GM23248 (cell line): ENCODE data around the gene LRIF1. TPM values are rescaled to one million over a fixed set of nuclear protein-coding genes. Genes with fewer than 3 reads are reported as not detected.

Experiments used
- DNase-seq: peaks from one replicate; pipeline ENCODE4 v3.0.0-alpha.2; 2015
- H2AFZ ChIP-seq: fragments of 200-600 bp; sonication (generic); 2 replicates; pipeline ENCODE4 v1.6.1; 2016; ENCODE audit warnings: antibody characterized with exemption
- H3F3A ChIP-seq: fragments of 200-600 bp; sonication (generic); 2 replicates; pipeline ENCODE4 v1.6.1; 2016; ENCODE audit warnings: mild to moderate bottlenecking, antibody characterized with exemption, mixed run types; ENCODE audit not compliant: insufficient read depth
- H3K27ac ChIP-seq: fragments of 200-600 bp; sonication (generic); 2 replicates; pipeline ENCODE4 v1.5.1; 2016; ENCODE audit warnings: mild to moderate bottlenecking
- H3K27me3 ChIP-seq: fragments of 200-600 bp; sonication (generic); replicated peaks from 2 replicates; pipeline ENCODE4 v1.6.1; 2016; ENCODE audit warnings: mild to moderate bottlenecking; ENCODE audit not compliant: insufficient read depth
- H3K36me3 ChIP-seq: fragments of 200-600 bp; sonication (generic); 2 replicates; pipeline ENCODE4 v1.6.1; 2016; ENCODE audit warnings: low read depth, mild to moderate bottlenecking
- H3K4me1 ChIP-seq: fragments of 200-600 bp; sonication (generic); 2 replicates; pipeline ENCODE4 v1.6.1; 2016; ENCODE audit warnings: mild to moderate bottlenecking; ENCODE audit not compliant: insufficient read depth
- H3K4me2 ChIP-seq: fragments of 200-600 bp; sonication (generic); one replicate; pipeline ENCODE4 v1.6.1; 2016; ENCODE audit warnings: mild to moderate bottlenecking; ENCODE audit not compliant: unreplicated experiment
- H3K4me3 ChIP-seq: fragments of 200-600 bp; sonication (generic); 2 replicates; pipeline ENCODE4 v1.5.1; 2016; ENCODE audit warnings: mild to moderate bottlenecking
- H3K79me2 ChIP-seq: fragments of 200-600 bp; sonication (generic); 2 replicates; pipeline ENCODE4 v1.6.1; 2016; ENCODE audit warnings: mild to moderate bottlenecking; ENCODE audit not compliant: insufficient read depth
- H3K9ac ChIP-seq: fragments of 200-600 bp; sonication (generic); 2 replicates; pipeline ENCODE4 v1.6.1; 2016; ENCODE audit warnings: mild to moderate bottlenecking
- H3K9me2 ChIP-seq: fragments of 200-600 bp; sonication (generic); 2 replicates; pipeline ENCODE4 v1.6.1; 2016; ENCODE audit warnings: mixed run types, mild to moderate bottlenecking, moderate library complexity; ENCODE audit not compliant: insufficient read depth
- H3K9me3 ChIP-seq: fragments of 200-600 bp; sonication (generic); one replicate; pipeline ENCODE4 v1.6.1; 2017; ENCODE audit warnings: low read depth
- H4K20me1 ChIP-seq: fragments of 200-600 bp; sonication (generic); 2 replicates; pipeline ENCODE4 v1.6.0; 2016; ENCODE audit not compliant: insufficient read depth
- EZH2 ChIP-seq: fragments of 200-600 bp; sonication (generic); IDR thresholded peaks from 2 replicates; pipeline ENCODE4 v1.6.1; 2018; ENCODE audit warnings: antibody characterized with exemption, mild to moderate bottlenecking; ENCODE audit not compliant: insufficient read depth, poor library complexity, severe bottlenecking
- EZH2phosphoT487 ChIP-seq: fragments of 200-600 bp; sonication (generic); IDR thresholded peaks from 2 replicates; pipeline ENCODE4 v1.6.1; 2018; ENCODE audit warnings: antibody characterized with exemption, moderate library complexity, mild to moderate bottlenecking, low read depth; ENCODE audit not compliant: insufficient read depth
- WGBS, 2 experiments: methylation state at CpG; one replicate each; pipeline ENCODE4 v1.1.6; 2015 to 2017; ENCODE audit warnings: low lambda C conversion rate in 2 of 2, low coverage in 1 of 2; ENCODE audit errors: missing lambda C conversion rate in 2 of 2; 5-methylcytosine and 5-hydroxymethylcytosine counted together
- in situ Hi-C: fragments of 300-500 bp; cut with MboI; formaldehyde crosslinking; loops from 2 replicates; pipeline ENCODE4 v1.15.0; 2020
- polyA plus RNA-seq: library from polyadenylated mRNA; unstranded; fragments of >200 nt; fragmentation: Nextera tagmentation; extraction: Ambion mirVana; gene quantifications from 2 replicates; pipeline ENCODE4 v1.2.1, GENCODE V29; 2016
- total RNA-seq: library from RNA; depleted of rRNA; stranded (reverse); fragments of >200 nt; shearing (Covaris generic); gene quantifications from 2 replicates; pipeline ENCODE4 v1.2.3, GENCODE V29; 2014

LRIF1 gene
- total and polyA plus RNA-seq, 2 experiments from 2014 or later = 18.6 to 19.2 TPM

- Histone ChIP-seq H3K4me1 (no peaks in the 10 kb centered on the region), H3K4me3 (no peak overlapping the region), H3K27ac (no peak overlapping the region), H3K4me2 (no peak overlapping the region), H3K36me3 (peaks cover 36% of the 10 kb centered on the region), H4K20me1 (no peaks in the 10 kb centered on the region), H3F3A (0 out of 2 replicates have a peak, but pooled peaks cover 11% of the 10 kb centered on the region), H2AFZ (no peak overlapping the region), H3K9me2 (no peaks in the 10 kb centered on the region), H3K9ac (no peak overlapping the region), H3K9me3 (no peaks in the 10 kb centered on the region), H3K27me3 (no peaks in the 10 kb centered on the region), H3K79me2 (peaks cover 65% of the 10 kb centered on the region)
- no peak for DNase-seq
- no peak for TF ChIP-seq EZH2
- TF ChIP-seq EZH2phosphoT487 = no peak
- in situ Hi-C loops = no loop called here
Measured at GRCh38 chr1:110953031-110953430, 10.7 kb downstream of the LRIF1 start.

- Histone ChIP-seq H3K4me3 (no peak overlapping the region), H2AFZ (no peak overlapping the region), H3K9ac (no peak overlapping the region), H4K20me1 (no peaks in the 10 kb centered on the region), H3F3A (0 out of 2 replicates have a peak, but pooled peaks cover 12% of the 10 kb centered on the region), H3K36me3 (peaks cover 46% of the 10 kb centered on the region), H3K27ac (no peak overlapping the region), H3K27me3 (no peaks in the 10 kb centered on the region), H3K9me2 (no peaks in the 10 kb centered on the region), H3K4me2 (no peak overlapping the region), H3K79me2 (peaks cover 55% of the 10 kb centered on the region), H3K9me3 (no peaks in the 10 kb centered on the region), H3K4me1 (no peaks in the 10 kb centered on the region)
- no peak for DNase-seq
- TF ChIP-seq EZH2phosphoT487 (no peak), EZH2 (no peak)
- 89 to 91% methylated on average over 2 of the region's 2 CpGs for WGBS, 2 experiments
- in situ Hi-C loops = no loop called here
Measured at GRCh38 chr1:110952031-110952430, 11.7 kb downstream of the LRIF1 start.

GRCh38 chr1:110951161-110951560 lies 12.6 kb downstream of the LRIF1 start:
- WGBS, 2 experiments = 91 to 100% methylated on average over 1 of the region's 1 CpG
- H3K4me3 ChIP-seq = no peak overlapping the region
- no peaks in the 10 kb centered on the region for H3K4me1 ChIP-seq
- no peak overlapping the region for H3K4me2 ChIP-seq
- in situ Hi-C loops = no loop called here
- no peak overlapping the region for H2AFZ ChIP-seq
- H3F3A ChIP-seq = 0 out of 2 replicates have a peak, but pooled peaks cover 12% of the 10 kb centered on the region
- H3K36me3 ChIP-seq = peaks cover 48% of the 10 kb centered on the region
- H3K79me2 ChIP-seq = peaks cover 46% of the 10 kb centered on the region
- H4K20me1 ChIP-seq = no peaks in the 10 kb centered on the region
- H3K9ac ChIP-seq = no peak overlapping the region
- TF ChIP-seq EZH2 (no peak), EZH2phosphoT487 (no peak)
- no peaks in the 10 kb centered on the region for H3K27me3 ChIP-seq
- H3K9me2 ChIP-seq = no peaks in the 10 kb centered on the region
- no peaks in the 10 kb centered on the region for H3K9me3 ChIP-seq
- H3K27ac ChIP-seq = no peak overlapping the region
- DNase-seq = no peak

DNA sequence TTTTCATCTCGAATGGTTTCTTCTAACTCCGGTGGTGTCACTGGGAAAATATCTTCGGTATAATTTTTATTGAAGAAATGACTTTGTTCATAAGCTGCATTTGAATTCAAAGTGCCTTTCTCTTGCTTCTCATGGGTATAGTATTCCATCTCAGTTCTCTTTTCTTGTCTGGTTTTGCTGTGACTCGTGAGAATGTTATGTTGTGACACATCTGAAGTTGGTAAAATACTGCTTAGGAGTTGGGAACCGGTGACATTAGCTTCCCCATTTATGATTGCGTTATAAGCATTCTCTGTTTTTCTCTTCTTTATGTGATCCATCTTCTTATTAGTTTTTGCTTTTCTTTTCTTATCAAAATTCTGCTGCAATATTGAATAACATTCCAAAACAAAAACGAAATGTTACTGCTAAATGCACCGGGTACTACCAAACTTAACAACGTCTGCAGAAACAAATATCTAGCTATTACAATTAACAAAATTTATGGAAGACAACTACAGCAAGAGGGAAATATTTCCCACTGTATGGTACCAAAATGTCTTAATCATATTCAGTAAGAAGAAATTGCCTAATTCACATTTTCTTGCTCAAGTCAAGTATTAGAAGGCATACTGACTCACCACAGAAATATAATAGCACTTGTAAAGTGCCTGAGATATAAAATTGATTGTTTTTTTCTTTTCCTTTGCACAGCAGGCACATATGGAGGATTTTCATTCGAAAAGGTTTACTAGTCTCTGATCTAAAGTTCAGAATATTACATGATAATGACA lies 15.5 kb downstream of the LRIF1 start:
- 87 to 89% methylated on average over 10 of the region's 10 CpGs for WGBS, 2 experiments
- Histone ChIP-seq H3F3A (0 out of 2 replicates have a peak, but pooled peaks cover 12% of the 10 kb centered on the region), H2AFZ (no peak overlapping the region), H3K4me1 (no peaks in the 10 kb centered on the region), H3K4me2 (no peak overlapping the region), H3K9me3 (no peaks in the 10 kb centered on the region), H3K79me2 (peaks cover 17% of the 10 kb centered on the region), H3K27ac (no peak overlapping the region), H3K4me3 (no peak overlapping the region), H3K27me3 (no peaks in the 10 kb centered on the region), H3K9me2 (no peaks in the 10 kb centered on the region), H3K36me3 (peaks cover 48% of the 10 kb centered on the region), H3K9ac (no peak overlapping the region), H4K20me1 (no peaks in the 10 kb centered on the region)
- in situ Hi-C loops = no loop called here
- DNase-seq = peak; percentile 44
- no peak for TF ChIP-seq EZH2
